HEK293T (cell line): ENCODE results near the gene CLPSL1.

Experiments
- ELF4 ChIP-seq: fragments of 450-650 bp; IDR thresholded peaks from 2 replicates; pipeline ENCODE4 v1.6.1; 2017; ENCODE audit warnings: antibody characterized with exemption
- FOXA1 ChIP-seq: fragments of 450-650 bp; IDR thresholded peaks from 2 replicates; pipeline ENCODE4 v1.6.1; 2016; ENCODE audit warnings: mild to moderate bottlenecking
- PKNOX1 ChIP-seq: fragments of 450-650 bp; IDR thresholded peaks from 2 replicates; pipeline ENCODE4 v1.6.1; 2016
- SP1 ChIP-seq: fragments of 450-650 bp; IDR thresholded peaks from 2 replicates; pipeline ENCODE4 v1.6.1; 2017
- ZNF384 ChIP-seq: fragments of 450-650 bp; IDR thresholded peaks from 2 replicates; pipeline ENCODE4 v1.6.1; 2016

GRCh38 chr6:35731736-35732532, 48.9 kb upstream of the CLPSL1 start:
- TF ChIP-seq ZNF384 (no peak), ELF4 (no peak), SP1 (no peak), PKNOX1 (no peak), FOXA1 (no peak)
